ENCODE measurements around the gene PDE6A.

DNA sequence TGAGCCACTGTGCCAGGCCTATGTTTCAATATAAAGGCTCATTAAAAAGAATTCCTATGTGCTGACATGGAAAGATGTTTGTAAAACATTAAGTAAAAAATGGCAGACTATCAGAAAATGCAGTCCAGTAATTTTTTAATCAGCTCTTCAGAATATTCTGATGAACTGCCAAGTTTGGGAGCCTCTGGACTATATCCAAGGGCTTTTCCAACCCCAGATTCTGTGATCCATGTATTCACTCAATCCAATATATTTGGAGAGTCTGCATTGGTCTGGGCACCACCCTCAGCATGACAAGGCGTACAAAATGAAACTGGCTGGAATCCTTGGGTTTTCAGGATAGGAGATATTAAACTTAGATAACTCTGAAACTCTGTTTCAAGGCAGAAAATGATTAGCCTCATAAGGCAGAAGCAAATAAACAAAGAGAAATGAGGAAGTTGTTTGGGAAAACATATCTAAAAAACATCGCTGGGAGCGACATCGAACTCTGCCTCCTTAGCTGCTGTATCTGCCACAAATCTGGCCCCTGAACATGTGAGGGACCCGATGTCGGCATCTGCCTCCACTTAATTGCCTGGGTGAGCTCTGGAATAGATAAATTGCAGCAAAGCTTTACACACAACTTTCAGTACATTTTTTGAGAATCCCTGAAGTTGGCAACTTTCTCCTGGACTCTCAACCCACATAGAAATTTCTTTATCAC is 14.4 kb downstream of the PDE6A start:
- TF ChIP-seq EP300 (IDR thresholded peaks at IDR 0.05): no peak
- no peak for TF ChIP-seq POLR2A (IDR thresholded peaks at IDR 0.05; ENCODE audit: low read length)
- TF ChIP-seq SMC3 (IDR thresholded peaks at IDR 0.05): no peak
- TF ChIP-seq, protein P1, sequence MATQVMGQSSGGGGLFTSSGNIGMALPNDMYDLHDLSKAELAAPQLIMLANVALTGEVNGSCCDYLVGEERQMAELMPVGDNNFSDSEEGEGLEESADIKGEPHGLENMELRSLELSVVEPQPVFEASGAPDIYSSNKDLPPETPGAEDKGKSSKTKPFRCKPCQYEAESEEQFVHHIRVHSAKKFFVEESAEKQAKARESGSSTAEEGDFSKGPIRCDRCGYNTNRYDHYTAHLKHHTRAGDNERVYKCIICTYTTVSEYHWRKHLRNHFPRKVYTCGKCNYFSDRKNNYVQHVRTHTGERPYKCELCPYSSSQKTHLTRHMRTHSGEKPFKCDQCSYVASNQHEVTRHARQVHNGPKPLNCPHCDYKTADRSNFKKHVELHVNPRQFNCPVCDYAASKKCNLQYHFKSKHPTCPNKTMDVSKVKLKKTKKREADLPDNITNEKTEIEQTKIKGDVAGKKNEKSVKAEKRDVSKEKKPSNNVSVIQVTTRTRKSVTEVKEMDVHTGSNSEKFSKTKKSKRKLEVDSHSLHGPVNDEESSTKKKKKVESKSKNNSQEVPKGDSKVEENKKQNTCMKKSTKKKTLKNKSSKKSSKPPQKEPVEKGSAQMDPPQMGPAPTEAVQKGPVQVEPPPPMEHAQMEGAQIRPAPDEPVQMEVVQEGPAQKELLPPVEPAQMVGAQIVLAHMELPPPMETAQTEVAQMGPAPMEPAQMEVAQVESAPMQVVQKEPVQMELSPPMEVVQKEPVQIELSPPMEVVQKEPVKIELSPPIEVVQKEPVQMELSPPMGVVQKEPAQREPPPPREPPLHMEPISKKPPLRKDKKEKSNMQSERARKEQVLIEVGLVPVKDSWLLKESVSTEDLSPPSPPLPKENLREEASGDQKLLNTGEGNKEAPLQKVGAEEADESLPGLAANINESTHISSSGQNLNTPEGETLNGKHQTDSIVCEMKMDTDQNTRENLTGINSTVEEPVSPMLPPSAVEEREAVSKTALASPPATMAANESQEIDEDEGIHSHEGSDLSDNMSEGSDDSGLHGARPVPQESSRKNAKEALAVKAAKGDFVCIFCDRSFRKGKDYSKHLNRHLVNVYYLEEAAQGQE (IDR thresholded peaks at IDR 0.05): no peak
- no peak for TF ChIP-seq JUNB (IDR thresholded peaks at IDR 0.05)
- TF ChIP-seq, protein P2, sequence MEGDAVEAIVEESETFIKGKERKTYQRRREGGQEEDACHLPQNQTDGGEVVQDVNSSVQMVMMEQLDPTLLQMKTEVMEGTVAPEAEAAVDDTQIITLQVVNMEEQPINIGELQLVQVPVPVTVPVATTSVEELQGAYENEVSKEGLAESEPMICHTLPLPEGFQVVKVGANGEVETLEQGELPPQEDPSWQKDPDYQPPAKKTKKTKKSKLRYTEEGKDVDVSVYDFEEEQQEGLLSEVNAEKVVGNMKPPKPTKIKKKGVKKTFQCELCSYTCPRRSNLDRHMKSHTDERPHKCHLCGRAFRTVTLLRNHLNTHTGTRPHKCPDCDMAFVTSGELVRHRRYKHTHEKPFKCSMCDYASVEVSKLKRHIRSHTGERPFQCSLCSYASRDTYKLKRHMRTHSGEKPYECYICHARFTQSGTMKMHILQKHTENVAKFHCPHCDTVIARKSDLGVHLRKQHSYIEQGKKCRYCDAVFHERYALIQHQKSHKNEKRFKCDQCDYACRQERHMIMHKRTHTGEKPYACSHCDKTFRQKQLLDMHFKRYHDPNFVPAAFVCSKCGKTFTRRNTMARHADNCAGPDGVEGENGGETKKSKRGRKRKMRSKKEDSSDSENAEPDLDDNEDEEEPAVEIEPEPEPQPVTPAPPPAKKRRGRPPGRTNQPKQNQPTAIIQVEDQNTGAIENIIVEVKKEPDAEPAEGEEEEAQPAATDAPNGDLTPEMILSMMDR (IDR thresholded peaks at IDR 0.05): no peak
- TF ChIP-seq, protein P3, sequence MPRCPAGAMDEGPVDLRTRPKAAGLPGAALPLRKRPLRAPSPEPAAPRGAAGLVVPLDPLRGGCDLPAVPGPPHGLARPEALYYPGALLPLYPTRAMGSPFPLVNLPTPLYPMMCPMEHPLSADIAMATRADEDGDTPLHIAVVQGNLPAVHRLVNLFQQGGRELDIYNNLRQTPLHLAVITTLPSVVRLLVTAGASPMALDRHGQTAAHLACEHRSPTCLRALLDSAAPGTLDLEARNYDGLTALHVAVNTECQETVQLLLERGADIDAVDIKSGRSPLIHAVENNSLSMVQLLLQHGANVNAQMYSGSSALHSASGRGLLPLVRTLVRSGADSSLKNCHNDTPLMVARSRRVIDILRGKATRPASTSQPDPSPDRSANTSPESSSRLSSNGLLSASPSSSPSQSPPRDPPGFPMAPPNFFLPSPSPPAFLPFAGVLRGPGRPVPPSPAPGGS (IDR thresholded peaks at IDR 0.05): no peak
- TF ChIP-seq MAZ (IDR thresholded peaks at IDR 0.05; ENCODE audit: borderline replicate concordance, low read depth, low read length): no peak
- TF ChIP-seq RCOR1 (IDR thresholded peaks at IDR 0.05; ENCODE audit: low read depth, low read length): no peak

All from A549 (cell line).